ENCODE data around the gene CLCF1.

Gene CLCF1

DNA sequence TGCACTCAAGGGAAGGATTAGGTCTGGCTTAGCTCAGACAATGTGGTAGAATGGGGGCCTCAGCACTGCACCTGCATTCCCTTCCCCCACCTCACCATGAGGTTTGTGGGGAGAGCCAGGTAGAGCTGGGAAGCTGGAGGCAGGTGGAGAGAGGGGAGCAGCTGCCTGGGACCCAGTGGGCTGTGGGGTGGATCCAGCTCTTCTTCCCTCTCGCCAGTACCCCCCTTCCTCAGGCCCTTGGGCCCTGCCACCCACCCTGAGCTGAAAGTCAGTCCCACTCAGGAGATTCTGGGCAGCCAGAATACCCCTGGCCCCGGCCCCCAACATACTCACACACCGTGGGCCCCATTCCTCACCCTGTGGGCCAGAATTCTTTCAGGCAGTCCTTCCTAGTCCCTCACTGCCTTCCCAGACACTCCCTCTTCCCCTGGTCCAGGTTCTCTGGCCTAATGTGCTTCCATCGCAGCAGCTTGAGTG is 17.0 kb downstream of the CLCF1 start:
- DNase-seq: no peak

DNA sequence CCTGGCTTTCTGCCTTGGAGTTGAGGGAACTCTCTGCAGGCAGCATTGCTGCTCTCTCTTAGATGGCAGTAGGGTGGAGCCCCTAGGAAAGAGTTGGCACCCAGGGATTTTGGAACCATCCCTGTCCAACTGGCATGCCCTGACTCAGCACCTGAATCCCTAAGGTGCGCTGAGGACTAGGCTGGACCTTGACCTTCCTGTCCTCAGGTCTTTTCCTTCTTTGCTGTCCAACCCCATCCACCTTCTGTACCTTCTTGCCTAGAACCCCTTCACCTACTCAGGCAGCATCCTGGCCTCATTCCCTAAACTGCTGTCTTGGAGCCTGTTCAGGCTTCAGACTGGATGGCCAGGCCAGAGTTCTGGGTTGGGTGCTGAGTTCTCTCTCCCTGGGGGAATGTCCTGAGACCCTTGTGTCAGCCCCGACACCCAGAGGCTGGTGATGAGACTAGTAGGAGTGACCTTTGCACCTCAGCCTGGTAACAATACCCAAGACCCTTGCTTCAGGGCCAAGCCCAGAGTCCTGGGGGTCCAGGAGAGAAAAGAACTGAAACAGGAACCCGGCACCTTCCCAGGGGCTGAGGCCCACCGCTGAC is 17.5 kb downstream of the CLCF1 start:
- DNase-seq: no peak

DNA sequence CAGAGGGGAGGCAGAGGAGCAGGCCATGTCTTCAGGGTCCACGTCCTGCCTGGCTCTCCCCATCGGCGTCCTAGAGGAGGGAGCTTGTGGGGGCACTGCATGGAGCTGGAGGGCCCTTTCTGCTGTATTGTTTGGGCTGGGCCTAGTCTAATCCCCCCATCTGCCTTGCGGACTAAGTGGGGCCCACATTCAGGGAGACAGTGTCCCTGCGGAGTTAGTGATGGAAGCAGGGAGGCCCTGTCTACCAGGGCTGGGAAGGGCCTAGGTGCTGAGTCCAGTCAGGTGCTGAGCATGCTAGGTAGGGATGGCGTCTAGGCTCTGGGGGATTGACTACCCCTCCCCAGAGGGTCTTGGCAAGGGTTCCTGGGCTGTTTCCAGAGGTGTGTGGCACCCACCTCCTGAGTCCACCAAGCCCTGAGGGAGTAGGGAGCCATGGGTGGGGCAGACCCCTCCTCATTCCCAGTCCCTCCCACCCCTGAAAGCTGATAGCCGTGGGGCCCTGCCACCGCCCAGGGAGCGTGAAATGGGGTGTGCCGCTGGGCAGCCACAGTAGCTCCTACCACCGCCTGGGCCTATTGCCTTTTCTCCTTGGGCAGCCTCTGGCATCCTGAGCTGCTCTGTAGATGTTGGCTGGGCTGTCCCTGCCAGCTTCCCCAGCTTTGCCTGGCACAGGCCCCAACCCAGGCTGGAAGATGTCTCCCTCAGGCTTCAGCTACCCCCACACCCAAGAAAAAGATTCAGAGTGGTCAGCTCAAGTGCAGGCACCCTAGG is 18.2 kb downstream of the CLCF1 start:
- no peak for DNase-seq

DNA sequence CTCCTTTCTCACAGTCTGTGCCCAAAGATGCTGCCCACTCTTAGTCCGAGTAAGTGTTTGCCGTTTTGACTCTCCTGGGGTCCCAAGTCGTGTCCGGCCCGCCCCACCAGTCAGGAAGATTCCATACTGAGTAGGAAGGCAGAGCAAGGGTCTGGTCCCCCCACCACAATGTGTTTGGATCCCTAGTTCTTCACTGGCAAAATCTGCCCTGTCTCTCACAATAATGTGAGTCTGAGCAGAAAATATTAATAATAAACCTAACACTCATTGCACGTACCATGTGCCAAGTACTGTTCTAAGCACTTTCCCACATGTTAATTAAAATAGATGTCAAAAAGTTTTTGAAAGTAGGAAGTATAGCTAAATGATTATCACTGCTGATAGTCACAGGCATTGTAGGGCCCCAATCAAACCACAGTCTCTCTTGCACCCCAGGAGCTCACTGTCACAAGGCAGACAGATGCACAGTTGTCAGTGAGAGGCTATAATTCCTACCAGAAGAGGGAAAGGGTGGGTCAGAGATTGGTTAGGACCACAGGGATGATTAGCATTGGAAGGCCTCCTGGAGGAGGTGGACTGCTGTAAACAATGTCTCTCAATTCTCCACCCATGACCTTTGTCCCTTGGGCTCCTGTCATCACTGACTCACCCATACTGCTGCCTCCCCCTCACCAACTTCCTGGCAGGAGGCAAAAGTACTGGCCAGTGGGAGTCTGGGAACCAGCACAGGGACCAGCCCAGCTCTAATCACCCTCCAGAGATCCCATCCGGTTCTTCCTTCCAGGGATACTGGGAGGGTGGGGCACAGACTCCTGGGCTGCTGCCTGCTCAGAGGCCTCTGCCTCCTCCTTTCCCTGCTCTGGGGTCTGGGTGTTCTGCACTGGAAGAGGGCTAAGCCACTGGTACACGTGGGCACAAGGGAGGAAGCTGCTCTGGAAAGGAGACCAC is 19.0 kb downstream of the CLCF1 start:
- no peak for DNase-seq

DNA sequence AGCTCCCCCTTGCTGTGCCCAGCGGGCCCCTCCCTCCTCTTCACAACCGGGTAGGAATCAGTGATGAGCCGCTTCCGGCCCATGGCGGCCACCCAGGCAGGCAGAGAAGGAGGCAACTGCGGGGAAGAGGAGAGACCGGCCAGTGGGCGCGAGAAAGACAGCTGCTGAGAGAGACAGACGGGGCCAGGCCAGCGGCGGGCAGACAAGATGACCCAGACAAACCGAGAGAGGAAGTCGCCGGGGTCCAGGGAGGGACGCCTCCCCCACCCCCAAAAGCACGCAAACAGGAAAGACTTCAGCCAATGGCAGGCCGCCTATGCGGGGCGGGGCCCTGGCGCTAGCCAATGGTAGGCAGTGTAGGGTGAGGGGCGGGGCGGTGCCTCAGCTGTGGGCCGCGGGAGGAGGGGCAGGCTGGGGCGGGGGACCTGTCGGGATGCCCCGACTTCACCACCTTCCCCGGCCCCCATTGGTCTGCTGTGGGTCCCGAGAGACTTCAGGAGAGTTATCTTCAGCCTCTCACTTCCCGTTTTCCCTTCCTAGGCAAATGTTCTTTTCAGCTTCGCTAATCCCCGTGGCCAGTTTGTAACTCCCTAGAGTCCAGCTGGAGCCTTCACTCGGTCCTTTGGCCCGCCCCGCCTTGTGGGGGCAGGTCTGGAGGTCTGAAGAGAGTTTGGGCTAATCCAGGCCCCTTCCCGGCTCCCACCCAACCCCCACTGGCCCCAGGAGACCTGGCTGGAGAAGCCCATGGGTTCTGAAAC is 19.9 kb downstream of the CLCF1 start, which contains the start of gene POLD4:
Gene POLD4, minus strand, starts transcription at position 230 of the 758 bp plus-strand sequence. Its CDS starts 147 bp downstream, at position 83.
- peak; percentile 83 to 84 for DNase-seq

DNA sequence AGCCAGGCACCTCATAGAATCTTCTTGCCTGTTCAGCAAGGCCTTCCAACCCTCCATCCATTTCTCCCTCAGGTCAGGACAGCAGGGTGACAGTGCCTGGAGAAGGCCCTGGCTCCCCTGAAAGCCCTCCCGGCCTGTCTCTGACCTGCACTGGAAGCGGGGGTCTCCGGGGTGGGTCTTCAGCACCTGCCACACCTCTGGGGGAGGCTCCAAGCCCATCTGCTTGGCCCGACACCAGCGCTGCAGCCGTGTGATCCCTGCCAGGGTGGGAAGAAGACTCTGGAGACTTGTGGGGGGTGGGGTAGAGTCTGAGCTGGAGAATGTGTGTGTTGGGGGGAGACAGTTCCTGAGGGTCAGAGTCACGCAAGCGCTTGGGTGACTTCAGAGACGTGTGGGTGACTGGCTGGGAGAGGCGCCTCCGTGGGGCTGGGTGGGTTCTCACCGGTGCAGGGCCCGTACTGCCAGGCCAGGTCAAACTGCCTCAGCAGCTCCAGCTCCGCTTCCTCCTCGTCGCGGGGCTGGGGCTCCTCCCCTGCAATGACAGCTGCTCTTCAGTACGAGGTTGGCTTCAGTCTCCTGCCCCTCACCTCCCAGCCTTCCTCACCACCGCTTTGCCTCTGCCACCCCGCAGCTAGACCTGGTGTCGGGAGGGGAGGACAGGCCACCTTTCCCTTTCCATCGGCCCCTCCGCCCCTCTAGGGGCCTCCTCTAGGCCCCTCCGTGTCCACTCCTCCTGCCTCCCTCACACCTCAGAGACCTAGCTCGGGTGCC is 20.7 kb downstream of the CLCF1 start:
- DNase-seq: no peak

DNA sequence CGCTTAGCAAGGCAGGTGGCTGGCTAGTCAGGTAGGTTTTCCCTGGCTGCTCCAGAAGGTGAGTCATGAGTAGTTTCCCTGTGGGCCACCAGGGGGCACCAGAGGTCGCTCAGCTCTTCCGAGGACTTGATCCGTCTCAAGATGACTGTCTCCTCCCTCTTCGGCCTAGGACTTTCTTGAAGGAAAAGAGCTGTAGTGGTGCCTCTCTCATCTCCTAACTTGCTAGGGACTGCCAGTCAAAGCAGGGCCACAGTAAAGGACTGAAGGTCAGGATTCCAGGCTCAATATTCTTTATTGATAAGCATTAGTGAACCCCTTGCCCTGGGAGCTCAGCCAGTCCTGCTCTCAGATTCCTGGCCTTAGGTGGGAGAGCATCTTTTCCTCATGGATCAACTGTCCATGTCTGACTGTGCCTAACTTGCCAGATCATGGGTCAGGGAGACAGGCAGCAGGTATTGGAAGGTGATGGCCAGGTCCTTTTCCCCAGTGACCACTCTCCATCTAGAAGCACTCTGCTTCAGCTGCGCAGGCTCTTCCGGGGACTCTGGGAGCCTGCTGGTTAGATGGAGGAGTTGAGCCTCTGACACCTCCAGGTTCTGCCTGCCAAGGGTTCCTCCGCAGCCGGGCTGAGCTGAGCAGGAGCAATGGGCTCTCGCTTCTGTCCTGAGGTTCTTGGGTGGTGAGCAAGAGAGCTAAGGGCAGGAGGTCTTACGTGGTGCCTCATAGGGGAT is 22.0 kb downstream of the CLCF1 start:
- DNase-seq: peak in 1 of 2 experiments; percentile 13

DNA sequence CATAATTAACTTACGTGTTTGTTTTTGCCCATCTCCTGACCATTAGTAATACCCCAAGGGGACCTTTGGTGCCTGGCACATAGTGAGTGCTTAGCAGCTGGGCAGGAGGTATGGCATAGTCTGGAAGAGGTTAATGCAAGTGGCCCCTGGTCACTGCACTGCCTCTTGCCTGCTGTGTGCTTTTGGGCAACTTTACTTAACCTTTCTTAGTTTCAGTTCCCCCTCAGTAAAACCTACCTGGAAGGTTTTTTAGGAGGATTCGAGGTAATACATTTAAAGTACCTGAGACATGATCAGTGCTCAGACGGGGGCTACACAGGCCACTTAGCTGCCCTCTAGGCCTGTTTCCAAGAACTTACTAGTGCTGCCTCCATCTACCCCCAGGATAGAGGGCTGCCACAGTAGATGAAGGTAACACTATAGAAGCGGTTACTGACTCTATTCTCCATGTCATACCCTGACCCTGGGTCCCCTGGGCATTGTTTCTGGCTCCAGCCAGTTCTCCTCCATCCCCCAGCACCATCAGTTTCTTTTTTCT is 23.4 kb downstream of the CLCF1 start:
- no peak for DNase-seq

DNA sequence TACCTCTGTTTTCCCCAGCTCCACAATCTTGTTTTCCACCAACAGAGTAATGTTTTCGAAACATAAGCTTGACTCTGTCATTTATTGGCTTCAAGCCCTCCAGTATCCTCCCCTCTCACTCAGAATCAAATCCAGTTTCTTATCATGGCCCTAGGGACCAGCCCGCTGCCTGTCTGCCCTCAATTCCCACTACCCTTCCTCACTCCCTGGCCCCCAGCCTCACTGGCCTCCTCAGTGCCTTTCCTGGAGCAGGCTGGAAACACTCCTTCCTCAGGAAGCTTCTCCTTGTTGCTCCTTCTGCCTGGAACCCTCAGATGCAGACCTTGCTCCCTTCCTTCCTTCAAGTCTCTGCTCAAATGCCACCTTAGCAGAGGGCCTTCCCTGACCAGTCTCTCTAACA is 23.9 kb downstream of the CLCF1 start:
- no peak for DNase-seq

DNA sequence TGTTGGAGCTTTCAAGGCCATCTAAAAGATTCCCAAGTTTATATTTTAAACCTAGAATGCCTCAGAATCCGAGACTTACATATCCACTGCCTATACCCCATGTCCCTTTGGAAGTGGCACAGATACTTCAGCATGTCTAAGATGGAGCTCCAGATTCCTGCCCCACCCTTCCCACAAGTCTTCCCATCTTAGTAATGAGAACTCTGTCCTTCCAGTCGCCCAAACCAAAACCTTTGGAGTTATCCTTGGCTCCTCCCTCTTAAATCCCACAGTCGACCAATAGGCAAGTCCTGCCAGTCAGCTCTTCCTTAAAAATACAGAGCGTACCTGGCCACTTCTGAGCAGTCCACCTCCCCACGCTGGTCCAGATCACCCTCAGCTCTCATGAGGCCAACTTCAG is 24.4 kb downstream of the CLCF1 start:
- DNase-seq: no peak

DNA sequence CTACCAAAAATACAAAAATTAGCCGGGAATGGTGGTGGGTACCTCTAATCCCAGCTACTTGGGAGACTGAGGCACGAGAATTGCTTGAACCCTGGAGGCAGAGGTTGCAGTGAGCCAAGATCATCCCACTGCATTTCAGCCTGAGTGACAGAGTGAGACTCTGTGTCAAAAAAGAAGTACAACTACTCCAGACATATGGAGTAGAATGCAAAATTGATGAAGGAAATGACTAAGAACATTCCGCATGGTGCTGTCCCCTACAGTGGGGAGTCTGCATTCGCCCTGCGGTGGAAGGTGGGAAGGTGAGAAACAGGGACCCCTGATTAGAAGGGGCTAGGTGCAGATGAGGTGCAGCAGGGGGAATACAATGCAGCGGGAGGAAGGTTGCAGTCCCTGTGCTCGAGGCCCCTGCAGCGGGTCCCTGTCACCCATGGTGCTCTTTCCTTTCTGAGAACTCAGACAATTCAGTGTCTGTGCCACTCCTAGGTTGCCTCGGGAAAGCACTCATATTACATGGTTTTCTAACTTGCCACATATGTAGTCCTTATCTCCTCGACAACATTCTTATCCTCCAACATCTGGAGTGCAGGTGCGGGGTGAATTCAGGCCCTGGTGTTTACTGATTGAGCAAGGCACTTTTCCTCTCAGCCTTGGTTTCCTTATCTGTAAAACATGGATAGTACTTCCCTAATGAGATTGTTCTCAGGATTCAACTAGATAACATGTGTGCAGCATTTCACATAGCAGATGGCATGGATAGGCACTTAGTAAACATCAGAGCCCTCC is 25.2 kb downstream of the CLCF1 start:
- DNase-seq: no peak

DNA sequence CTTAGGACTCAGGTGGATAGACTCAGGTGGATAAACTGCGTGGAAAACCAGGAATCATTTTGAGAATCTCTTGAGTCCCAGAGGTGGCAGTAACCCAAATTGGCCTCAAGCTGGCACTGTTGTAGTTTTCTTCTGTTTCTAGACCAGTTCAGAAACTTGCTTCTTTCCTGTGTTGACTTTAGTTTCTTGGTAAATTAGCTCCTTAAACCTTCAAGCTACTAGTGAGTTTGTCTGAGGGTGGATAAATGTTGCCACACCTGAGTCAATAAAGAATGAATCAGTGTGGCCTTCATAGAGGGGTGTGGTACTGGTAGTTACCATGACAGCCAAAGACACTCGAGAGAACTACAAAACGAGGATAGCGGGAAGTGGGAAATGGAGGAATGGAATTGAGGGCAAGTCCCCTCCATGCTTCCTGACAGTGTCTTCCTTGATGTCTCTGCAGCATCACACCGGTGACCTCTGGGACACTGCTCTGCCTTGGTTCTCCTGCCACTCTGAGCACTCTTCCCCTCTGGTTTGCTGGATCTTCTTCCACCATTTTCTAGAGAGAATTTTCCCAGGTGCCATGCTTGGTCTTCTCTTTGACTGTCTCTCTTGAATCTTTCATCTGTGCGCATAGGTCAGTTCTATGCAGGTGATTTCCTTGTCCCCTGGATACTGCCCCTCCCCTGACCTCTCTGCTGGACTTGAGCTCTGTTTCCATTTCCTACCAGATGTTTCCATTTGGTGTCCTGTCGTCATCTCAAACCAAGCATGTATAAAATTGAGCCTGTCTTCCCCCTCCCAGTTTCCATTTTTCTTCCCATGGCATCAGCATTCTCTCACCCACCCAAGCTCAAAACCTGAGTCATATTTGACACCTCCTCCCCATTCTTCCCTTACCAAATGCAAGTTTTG is 27.2 kb downstream of the CLCF1 start:
- no peak for DNase-seq

DNA sequence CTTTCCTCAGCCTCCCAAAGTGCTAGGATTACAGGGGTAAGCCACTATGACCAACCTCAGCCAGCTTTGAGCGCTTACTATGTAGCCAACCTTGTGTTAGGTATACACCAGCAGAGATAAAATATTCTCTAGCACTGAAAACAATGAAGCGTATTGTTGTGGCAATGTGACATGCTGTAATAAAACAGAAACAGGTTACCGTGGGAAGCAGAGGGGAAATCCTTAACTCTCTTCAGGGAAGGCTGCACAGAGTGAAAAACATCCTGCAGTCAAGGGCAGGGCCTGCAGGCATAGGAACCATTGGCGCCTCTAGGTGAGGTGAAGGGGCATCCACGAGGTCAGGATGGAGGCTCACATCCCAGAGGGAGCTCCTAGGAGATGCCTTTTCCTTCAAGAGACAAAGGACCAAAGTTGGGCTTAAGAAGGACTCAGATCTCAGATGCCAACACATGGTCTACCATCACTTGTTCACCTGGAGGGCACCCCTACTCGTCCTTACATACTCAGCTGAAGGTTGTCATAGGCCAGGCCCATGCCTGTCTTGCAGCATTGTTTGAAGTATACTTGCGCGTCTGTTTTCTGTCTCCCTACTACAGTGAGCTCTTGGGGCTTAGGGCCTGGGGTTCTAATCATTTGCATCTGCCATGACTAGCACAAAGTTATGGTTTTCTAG is 28.0 kb downstream of the CLCF1 start:
- DNase-seq: no peak

DNA sequence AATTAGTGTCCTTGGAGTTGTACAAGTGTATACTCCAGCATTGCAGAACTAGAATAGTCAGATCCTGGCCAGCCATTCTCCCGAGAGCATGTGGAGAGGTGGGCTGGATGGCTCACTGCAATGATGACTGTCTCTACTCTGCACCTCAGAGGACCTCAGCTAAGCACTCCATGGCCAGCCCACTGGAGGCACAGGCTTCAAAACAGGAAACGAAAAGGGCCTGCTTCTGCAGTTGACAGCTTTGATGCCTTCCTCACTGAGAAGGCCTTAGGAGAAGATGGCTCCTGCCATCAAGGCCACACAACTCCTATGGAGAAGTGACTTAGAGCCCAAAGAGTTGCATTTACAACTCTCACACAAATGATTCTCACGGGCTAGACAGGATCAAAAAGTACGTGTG is 29.1 kb downstream of the CLCF1 start:
- no peak for DNase-seq

DNA sequence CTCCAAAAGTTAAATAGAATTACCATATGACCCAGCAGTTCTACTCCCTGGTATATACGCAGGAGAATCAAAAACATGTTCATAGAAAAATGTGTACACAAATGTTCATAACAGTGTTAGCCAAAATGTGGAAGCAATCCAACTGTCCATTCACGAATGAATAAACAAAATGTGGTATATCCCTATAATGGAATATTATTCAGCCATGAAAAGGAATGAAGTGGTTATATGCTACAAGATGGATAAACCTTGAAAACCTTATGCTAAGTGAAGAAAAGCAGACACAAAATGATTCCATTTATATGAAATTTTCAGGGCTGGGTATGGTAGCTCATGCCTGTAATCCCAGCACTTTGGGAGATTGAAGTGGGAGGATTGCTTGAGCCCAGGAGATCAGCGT is 36.1 kb downstream of the CLCF1 start:
- DNase-seq: no peak

DNA sequence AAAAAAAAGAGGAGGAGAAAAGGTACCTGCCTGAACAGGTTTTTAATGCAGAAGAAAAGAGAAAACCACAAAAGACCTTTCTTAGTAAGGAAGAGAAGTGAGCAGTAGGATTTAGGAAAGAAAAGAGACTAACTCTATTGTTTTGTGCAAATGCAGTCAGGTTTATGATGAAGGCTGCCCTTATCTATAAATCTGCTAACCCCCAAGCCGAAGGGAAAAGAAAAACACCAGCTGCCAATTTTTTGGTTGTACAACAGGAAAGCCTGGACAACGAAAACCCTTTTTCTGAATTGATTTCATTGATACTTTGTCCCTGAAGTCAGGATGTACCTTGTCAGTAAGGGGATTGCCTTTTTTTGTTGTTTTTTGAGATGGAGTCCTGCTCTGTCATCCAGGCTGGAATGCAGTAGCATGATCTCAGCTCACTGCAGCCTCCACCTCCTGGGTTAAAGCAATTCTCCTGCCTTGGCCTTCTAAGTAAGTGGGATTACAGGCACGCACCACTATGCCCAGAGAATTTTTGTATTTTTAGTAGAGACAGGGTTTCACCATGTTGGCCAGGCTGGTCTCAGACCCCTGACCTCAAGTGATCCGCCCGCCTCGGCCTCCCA is 41.2 kb downstream of the CLCF1 start:
- no peak for DNase-seq

DNA sequence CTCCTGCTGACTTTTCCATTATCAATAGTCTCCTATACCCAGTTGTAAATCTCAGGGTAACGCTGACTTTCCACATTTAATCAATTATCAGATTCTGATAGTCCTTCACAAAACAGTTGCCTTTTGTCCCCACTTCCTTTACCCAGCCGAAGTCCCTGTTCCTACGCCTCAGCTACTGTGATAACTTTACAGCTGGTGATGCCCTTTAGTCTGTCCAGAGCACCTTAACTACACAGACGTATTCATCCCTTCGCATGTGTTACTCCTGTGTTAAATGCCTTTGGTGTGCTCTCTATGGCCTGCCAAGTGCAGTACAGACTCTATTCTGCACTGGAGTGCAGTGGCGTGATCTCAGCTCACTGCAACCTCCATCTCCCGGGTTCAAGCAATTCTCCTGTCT is 49.9 kb downstream of the CLCF1 start:
- DNase-seq: no peak

DNA sequence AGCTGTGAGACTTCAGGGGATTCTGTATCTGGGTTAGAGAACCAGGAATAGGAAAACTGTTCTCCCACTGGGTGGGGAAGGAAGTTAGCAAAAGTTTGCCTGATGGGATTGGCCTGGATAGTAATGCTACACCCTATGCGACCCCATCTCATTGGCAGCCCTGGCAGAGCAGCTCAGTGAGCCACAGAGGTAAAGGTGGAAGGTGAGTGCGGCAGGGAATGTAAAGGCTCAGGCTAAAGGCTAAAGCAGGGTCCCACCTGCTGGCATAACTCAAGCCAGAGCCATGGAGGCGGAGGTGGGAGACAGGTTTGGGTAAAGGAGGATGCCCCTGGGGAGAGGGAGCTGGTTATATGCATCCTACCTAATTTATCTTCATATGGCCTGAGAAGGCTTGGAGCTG is 51.3 kb downstream of the CLCF1 start:
- DNase-seq: no peak

Measured in NCI-H187 (cell line).